ENCODE results near the gene RNF180.

GRCh38 chr5:64285188-64286130 is 119.8 kb downstream of the RNF180 start:
- TF ChIP-seq CTCF (IDR thresholded peaks at IDR 0.05): no peak
- TF ChIP-seq POLR2A (IDR thresholded peaks at IDR 0.05): no peak
- no peak for TF ChIP-seq POLR2AphosphoS5 (IDR thresholded peaks at IDR 0.05)
- TF ChIP-seq EP300 (IDR thresholded peaks at IDR 0.05; ENCODE audit: low read depth): no peak
